Inferior parietal cortex (tissue), 1 donor: Measurements from ENCODE around the gene FAM177B.
"Not testable (repeated sequence)": the region's sequence is repeated elsewhere in the genome, so short reads cannot be mapped to it uniquely, and the experiment has no call there.

ENCODE experiments used
- DNase-seq: peaks from one replicate; pipeline ENCODE4 v3.0.0-alpha.2; 2016; ENCODE audit errors: extremely low spot score

FAM177B gene

GRCh38 chr1:222739929-222740328 lies 2.9 kb downstream of the FAM177B start:
- DNase-seq = no peak

GRCh38 chr1:222741630-222742457 lies 4.8 kb downstream of the FAM177B start:
- not testable (repeated sequence) for DNase-seq

GRCh38 chr1:222749927-222750326 lies 12.9 kb downstream of the FAM177B start:
- DNase-seq = no peak

GRCh38 chr1:222750651-222751050 lies 13.6 kb downstream of the FAM177B start:
- no peak for DNase-seq

- DNase-seq = no peak
Measured at GRCh38 chr1:222751255-222751654, 14.3 kb downstream of the FAM177B start.

GRCh38 chr1:222754366-222755139 lies 17.6 kb downstream of the FAM177B start:
- DNase-seq = no peak

GRCh38 chr1:222757646-222758268 lies 20.8 kb downstream of the FAM177B start:
- DNase-seq = no peak

- no peak for DNase-seq
Measured at GRCh38 chr1:222759451-222760035, 22.5 kb downstream of the FAM177B start.

GRCh38 chr1:222761083-222761482 lies 24.1 kb downstream of the FAM177B start:
- no peak for DNase-seq

GRCh38 chr1:222762178-222762577 lies 25.2 kb downstream of the FAM177B start:
- DNase-seq = not testable (repeated sequence)

- DNase-seq = no peak
Measured at GRCh38 chr1:222767152-222767571, 30.2 kb downstream of the FAM177B start.

GRCh38 chr1:222768592-222768991 lies 31.6 kb downstream of the FAM177B start:
- DNase-seq = no peak

GRCh38 chr1:222769181-222769580 lies 32.2 kb downstream of the FAM177B start:
- no peak for DNase-seq

GRCh38 chr1:222769971-222770620 lies 33.1 kb downstream of the FAM177B start:
- no peak for DNase-seq

- DNase-seq = no peak
Measured at GRCh38 chr1:222772996-222773379, 36.0 kb downstream of the FAM177B start.

GRCh38 chr1:222777463-222777862 lies 40.5 kb downstream of the FAM177B start:
- DNase-seq = no peak

- no peak for DNase-seq
Measured at GRCh38 chr1:222777977-222778376, 41.0 kb downstream of the FAM177B start.

GRCh38 chr1:222781251-222781650 lies 44.2 kb downstream of the FAM177B start:
- DNase-seq = no peak

GRCh38 chr1:222783051-222783450 lies 46.0 kb downstream of the FAM177B start:
- peak; percentile 24 for DNase-seq

- peak; percentile 40 for DNase-seq
Measured at GRCh38 chr1:222784371-222784770, 47.4 kb downstream of the FAM177B start.

- DNase-seq = peak; percentile 17
Measured at GRCh38 chr1:222784916-222785315, 47.9 kb downstream of the FAM177B start.

GRCh38 chr1:222785529-222785928 lies 48.5 kb downstream of the FAM177B start:
- DNase-seq = no peak
